ENCODE results near the gene GBP4.

DNA sequence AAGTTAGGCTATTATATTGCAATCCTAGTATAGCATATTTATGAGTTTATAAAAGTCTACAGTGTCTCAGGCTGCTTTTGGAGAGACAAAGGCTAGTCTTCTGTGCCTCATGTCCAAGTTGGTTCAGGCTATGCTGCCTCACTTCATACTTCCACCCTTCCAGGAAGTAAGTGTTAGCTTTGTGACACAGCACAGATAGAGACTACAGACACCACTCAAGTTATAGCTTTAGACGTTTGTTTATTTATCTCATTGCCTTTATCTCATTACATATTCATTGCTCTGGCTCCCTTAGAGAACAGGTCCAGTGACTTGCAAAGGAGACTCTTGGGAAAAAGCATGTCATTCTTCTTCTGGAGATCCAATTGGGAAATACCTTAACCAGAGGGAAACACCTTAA is 22.6 kb upstream of the GBP4 start:
- TF ChIP-seq, protein P1, sequence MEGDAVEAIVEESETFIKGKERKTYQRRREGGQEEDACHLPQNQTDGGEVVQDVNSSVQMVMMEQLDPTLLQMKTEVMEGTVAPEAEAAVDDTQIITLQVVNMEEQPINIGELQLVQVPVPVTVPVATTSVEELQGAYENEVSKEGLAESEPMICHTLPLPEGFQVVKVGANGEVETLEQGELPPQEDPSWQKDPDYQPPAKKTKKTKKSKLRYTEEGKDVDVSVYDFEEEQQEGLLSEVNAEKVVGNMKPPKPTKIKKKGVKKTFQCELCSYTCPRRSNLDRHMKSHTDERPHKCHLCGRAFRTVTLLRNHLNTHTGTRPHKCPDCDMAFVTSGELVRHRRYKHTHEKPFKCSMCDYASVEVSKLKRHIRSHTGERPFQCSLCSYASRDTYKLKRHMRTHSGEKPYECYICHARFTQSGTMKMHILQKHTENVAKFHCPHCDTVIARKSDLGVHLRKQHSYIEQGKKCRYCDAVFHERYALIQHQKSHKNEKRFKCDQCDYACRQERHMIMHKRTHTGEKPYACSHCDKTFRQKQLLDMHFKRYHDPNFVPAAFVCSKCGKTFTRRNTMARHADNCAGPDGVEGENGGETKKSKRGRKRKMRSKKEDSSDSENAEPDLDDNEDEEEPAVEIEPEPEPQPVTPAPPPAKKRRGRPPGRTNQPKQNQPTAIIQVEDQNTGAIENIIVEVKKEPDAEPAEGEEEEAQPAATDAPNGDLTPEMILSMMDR (IDR thresholded peaks at IDR 0.05): no peak
- no peak for TF ChIP-seq POLR2A (IDR thresholded peaks at IDR 0.05)

Measured in right lobe of liver (tissue), 4 donors.